ENCODE measurements around the gene GREB1.

GREB1 gene

DNA sequence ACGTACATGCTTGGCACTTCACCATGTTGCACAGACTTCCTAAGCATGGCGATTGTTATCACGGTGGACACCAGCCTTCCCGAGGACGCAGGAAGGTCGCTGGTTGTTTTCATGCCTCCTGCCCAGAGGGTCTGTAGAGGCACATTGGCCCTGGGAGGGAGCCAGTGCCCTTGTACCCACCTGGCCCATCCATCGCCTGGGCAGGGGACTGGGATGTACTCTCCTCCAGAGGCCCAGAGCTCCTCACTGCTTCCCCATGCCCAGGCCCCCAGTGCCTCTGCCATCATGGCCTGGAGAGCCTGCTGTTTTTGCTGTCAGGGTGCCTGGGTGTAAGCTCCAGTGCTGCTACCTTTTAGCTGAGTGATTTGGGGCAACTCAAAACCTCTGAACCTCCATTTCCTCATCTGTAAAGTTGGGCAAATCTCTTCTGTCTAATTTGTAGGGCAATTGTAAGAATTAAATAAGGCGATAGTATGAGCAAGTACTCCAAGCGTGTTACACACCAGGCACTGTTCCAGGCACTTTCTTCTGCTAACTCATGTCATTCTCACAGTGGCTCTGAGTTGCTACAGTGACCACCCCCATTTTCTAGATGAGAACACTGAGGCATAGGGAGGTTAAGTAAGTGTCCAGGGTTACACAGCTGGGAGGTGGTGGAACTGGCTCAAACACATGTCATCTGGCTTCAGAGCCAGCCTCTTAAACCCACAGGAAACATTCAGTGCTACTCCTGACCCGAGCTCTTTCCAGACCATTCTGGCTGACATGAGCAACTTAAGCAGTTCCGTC lies 45.3 kb downstream of the GREB1 start:
- DNase-seq (ENCODE audit: insufficient read length, low spot score) (no peak), FAIRE-seq (no peak)
- TF ChIP-seq POLR2A (IDR thresholded peaks at IDR 0.05; ENCODE audit: low read depth, low read length) = no peak

DNA sequence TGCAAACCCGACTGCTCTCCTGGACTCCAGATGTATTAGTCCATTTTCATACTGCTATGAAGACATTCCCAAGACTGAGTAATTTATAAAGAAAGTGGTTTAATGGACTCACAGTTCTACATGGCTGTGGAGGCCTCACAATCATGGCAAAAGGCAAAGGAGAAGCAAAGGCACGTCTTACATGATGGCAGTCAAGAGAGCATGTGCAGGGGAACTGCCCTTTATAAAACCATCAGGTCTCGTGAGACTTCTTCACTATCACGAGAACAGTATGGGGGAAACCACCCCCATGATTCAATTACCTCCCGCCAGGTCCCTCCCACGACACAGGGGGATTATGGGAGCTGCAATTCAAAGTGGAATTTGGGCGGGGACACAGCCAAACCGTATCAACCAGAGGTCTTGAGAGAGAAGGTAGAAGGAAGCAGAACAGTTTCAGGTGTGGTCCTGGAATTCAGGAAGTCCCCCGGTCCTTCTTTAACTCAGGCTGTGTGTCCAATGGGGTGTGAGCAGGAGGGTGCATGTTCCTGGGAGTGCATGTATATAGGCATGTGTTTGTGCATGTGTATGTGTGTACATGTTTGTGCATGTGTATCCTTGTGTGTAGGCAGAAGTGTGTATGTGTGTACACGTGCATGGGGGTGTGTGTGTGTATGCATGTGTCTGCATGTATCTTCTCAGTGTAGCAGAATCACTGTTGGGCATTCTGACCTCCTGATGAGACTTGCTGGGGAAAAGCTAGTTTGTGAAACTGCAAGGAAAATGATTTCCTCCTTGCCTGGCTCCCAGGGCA lies 46.2 kb downstream of the GREB1 start:
- DNase-seq (ENCODE audit: insufficient read length, low spot score) = no peak
- TF ChIP-seq POLR2A (IDR thresholded peaks at IDR 0.05; ENCODE audit: low read depth, low read length) = no peak
- FAIRE-seq = no peak

DNA sequence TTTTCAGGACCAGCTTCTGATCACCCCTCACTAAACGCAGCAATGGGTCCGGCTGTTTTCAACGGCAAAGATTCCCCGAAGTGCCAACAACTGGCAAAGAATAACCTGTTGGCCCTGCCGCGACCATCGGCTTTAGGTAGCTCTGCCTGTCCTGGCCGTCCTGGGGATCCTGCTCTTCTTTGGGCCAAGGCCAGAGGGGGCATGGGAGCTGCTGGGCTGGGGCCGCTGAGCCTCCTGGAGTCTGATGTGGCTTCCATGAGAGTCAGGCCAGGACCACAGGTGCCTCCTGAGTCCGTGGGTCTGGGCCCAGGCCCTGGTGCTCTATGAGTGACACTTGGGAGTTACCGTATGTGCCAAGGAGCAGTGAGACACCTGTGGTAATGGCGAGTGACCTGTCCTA lies 46.9 kb downstream of the GREB1 start:
- TF ChIP-seq POLR2A (IDR thresholded peaks at IDR 0.05; ENCODE audit: low read depth, low read length) = no peak
- FAIRE-seq = no peak

DNA sequence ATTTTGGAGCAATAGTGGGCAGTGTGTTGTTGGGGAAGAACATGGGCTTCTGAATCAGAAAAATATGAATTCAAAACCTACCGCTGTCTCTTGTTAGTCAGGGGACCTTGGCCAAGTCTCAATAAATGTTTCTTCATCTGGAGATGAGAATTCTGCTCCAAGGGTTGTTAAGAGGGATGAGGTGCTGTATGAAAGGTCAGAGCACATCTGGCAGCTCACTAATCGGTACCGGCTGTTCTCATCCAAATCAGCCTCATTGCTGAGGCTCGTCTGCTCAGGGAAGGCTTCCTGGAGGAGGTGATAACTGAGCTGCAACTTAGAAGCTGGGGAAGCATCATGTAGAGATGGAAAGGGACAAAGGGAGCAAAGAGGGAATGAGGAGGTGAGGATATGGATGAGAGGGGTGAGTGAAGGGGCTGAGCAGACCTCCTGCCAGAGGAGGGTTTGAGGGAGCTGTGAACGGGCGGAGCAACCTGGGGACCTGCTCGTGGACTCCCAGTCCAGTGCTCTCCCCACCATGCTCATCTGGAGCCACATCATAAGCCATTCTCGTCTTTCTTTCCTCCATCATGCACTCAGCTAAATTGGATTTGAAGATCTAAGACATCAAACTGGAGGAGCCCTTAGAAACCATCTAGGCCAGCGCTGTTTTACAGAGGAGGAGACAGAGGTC lies 47.4 kb downstream of the GREB1 start:
- TF ChIP-seq POLR2A (IDR thresholded peaks at IDR 0.05; ENCODE audit: low read depth, low read length) = no peak
- DNase-seq (ENCODE audit: insufficient read length, low spot score) (no peak), FAIRE-seq (no peak)

More for the DNA sequence above, 46.9 kb downstream of the GREB1 start:
- no peak for DNase-seq (ENCODE audit: insufficient read length, low spot score)

DNA sequence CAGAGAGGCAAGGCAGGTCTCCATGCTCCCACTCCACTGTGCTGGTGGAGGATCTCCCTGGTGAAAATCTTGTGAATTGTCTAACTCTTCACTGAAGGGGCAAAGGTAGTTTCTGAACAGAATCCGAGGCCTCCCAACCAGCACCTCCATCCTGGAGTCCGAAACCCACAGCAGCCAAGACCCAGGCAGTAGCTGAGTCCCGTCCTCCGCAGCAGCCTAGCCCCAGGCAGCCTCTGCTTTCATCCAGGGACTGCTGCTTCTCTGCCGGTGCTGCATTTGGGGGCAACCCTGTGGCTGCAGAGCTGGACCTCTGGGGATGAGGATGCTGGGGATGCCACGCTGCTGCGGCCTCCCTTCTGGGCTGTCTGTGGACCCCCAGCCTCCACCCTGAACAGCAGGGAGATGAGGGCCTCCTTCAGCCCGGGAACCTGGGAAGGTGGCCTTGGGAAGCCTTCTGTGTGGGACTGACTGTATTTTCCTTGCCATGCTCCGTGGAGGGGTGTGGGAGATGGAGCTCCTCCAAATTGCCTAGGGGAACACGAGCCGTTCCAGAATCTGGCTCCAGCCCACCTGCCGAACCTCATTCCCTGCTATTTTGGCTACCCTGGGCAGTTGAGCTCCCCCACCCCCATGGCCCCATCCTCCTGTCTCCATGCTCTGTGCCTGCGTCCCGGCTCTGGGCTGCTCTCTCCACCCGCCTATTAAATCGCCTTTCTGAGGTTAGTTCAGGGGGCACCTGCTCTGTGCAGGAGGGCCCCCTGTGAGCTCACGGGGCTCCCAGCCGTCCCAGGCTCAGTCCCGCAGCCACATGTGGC lies 48.2 kb downstream of the GREB1 start:
- no peak for FAIRE-seq
- no peak for TF ChIP-seq POLR2A (IDR thresholded peaks at IDR 0.05; ENCODE audit: low read depth, low read length)

DNA sequence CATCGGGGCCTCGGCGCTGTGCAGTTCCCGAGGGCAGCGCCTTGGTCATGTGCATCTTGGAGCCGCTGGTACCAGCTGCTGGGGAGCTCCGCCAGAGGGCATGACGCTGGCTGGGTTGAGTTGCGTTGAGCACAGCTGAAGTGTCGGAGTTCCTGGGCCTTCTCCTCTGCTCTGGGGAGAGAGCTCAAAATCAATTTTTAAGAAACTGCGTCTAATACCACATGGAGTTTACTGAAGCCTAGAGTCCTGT lies 48.7 kb downstream of the GREB1 start:
- peak; percentile 50 for DNase-seq (ENCODE audit: insufficient read length, low spot score)
- no peak for FAIRE-seq
- TF ChIP-seq POLR2A (IDR thresholded peaks at IDR 0.05; ENCODE audit: low read depth, low read length) = no peak

More for the DNA sequence above, 48.2 kb downstream of the GREB1 start:
- no peak for DNase-seq (ENCODE audit: insufficient read length, low spot score)

DNA sequence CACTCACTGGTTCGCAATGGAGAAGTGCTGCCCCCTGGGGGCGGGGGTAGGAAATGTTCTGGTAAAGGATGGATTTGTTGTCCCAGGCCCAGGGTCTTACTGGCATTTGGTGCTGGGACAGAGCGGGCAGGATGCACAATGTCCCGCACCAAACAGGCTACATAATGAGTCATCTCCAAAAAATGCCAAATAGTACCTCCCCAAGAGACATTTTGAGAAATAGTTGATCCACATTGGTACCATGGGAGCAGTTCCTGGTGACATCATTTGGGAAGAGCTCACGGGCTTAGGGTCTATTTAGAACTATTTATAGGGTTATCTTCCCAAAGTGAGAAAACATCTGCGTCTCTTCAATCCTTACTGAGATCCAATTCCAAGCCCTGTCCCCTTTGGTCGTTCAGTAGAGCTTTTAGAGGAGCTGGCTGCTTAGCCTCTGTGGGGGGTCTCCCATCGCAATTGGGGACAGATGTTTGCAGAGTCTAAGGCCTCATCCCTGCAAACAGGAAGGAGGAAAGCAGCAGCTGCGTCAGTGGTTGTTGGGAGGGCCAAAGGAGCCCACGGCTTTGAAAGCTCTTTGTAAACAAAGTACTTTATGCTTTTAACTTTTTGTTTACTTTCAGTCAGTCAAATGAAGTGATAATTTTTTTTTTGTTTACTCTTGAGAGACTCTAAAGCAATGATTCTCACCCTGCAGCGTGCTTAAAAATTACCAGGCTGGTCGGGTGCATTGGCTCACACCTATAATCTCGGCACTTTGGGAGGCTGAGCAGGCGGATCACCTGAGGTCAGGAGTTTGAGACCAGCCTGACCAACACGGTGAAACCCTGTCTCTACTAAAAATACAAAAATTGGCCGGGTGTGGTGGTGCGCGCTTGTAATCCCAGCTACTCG lies 49.3 kb downstream of the GREB1 start:
- FAIRE-seq (no peak), DNase-seq (ENCODE audit: insufficient read length, low spot score) (no peak)
- TF ChIP-seq POLR2A (IDR thresholded peaks at IDR 0.05; ENCODE audit: low read depth, low read length) = no peak

DNA sequence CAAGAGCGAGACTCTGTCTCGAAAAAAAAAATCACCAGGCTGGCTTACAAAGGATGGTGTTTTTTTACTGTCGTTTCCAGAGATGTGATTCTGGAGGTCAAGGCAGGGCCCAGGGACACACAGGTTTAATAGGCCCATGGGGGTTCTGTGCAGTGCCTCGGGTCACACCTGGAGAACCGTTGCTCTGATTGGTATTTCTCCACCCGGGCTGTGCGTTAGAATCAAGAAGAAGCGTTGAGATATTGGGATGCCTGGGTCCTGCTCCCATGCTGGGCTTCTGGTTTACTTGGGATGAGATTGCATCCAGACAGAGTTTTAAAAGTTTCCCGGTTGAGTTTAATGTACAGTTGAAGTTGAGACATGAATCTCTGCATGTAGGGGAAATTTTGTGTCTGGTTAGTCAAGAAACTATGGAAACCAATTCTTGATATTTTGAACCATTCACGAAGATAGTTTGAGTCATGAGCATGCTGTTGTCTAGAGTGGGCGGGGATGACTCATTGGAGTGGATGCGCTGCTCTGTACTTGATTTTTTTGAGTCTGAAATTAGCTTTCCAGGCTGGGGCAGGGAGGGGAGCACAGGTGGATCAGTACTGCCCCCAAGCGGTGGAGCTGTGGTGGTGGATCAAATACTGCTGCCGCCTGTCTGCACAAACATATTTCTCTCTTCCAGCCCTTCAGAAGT lies 50.1 kb downstream of the GREB1 start:
- no peak for TF ChIP-seq POLR2A (IDR thresholded peaks at IDR 0.05; ENCODE audit: low read depth, low read length)
- peak; percentile 90 for DNase-seq (ENCODE audit: insufficient read length, low spot score)

DNA sequence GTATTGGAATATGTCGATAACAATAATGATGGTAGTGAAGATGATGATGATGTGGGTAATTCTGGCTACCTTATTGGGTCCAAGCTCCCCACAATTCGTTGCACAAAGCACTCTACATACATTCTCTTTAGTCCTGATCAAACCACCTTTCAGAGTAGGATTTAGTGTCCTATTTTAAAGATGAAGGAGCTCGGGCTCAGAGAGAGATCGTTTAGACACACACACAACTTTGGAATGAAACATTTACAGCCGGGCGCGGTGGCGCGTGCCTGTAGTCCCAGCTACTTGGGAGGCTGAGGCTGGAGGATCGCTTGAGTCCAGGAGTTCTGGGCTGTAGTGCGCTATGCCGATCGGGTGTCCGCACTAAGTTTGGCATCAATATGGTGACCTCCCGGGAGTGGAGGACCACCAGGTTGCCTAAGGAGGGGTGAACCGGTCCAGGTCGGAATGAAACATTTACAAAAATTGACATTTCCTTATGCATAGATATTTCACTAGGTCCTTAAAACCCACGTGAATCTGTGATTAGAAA lies 50.7 kb downstream of the GREB1 start:
- DNase-seq (ENCODE audit: insufficient read length, low spot score) (no peak), FAIRE-seq (no peak)
- TF ChIP-seq POLR2A (IDR thresholded peaks at IDR 0.05; ENCODE audit: low read depth, low read length) = no peak

More for the DNA sequence above, 50.1 kb downstream of the GREB1 start:
- FAIRE-seq = peak; percentile 73

DNA sequence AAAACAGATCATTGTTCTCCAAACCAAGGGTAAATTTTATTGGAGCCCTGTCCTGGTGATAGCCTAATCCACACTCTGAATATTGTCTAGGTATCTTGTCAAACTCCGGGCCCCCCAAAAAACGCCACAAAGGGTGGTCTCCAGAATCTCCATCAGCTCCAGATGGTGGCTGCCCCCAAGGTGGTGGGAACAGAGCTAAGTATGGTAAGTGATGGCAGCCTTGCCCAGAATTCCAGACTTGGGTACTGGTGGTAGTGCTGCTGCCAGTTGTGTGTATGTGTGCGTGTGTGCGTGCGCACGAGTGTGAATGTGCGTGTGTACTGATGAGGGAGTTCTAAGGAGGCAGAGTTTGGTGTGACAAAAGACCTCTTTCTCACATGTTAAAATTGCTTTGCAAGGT lies 51.2 kb downstream of the GREB1 start:
- DNase-seq (ENCODE audit: insufficient read length, low spot score) (no peak), FAIRE-seq (no peak)
- no peak for TF ChIP-seq POLR2A (IDR thresholded peaks at IDR 0.05; ENCODE audit: low read depth, low read length)

DNA sequence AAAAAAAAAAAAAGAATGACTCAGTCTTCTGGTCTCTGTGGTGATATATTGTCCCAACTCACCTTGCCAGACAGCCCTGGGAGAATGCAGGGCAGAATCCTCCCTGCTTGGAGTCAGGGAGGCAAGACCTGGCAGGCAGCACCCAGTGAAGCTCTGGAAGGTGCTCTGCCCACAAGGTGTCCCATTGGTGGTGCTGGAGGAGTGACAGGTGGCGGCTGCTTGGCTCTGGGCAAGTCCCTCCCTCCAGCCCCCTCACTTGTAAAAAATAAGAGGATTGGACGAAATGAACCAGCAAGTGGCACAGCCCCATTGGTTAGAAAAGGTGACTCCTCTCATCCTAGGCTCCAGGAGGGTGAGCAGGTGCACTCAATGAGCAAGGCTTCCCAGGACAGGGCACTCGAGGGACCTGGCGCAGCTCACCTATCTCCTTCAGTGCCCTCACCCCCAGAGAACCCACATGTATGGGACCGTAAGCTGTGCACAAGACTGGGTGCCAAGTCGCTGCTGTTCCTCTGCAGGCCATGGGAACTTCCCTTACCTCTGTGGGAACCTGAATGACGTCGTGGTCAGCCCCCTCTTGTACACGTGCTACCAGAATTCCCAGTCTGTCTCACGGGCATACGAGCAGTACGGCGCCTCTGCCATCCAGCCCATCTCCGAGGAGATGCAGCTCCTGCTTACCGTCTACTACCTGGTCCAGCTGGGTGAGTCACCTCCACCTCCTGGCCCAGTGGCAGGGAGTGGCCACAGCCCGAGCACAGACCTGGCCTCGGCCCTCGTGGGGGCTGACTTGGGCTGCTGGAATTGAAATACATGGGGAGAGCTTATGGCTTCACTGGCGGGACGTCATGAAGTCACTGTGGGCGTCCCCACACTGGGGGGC lies 54.6 kb downstream of the GREB1 start:
- FAIRE-seq = no peak
- no peak for TF ChIP-seq POLR2A (IDR thresholded peaks at IDR 0.05; ENCODE audit: low read depth, low read length)

More for the DNA sequence above, 54.6 kb downstream of the GREB1 start:
- DNase-seq (ENCODE audit: insufficient read length, low spot score) = no peak
